A204.1 (cell line): ENCODE data around the gene PCNP.
"Not testable (repeated sequence)": the region's sequence is repeated elsewhere in the genome, so short reads cannot be mapped to it uniquely, and the experiment has no call there.

Experiments
- FAIRE-seq: peaks from 2 replicates; lab custom pipeline; 2012; peaks lifted over from hg19 to GRCh38; lab: Jason Lieb, UNC

The PCNP gene

DNA sequence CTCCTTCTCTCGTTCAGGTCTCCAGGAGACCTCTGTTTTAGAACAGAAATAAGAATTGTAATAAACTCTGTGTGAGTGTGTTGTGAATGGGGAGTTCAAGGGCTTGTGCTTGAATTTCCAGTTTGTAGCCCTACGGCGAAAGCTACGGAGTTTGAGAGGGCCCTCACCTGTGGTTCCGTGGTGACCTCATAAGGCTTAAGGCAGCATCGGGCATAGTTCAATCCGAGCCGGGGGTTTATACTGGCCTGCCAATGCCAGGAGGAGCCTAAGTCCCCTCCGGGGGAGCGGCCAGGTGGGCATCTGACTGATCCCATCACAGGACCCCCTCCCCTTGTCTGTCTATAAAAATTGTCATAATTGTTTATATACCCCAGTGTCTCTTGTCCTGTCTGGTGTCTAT, 59.2 kb downstream of the PCNP start:
- no peak for FAIRE-seq

DNA sequence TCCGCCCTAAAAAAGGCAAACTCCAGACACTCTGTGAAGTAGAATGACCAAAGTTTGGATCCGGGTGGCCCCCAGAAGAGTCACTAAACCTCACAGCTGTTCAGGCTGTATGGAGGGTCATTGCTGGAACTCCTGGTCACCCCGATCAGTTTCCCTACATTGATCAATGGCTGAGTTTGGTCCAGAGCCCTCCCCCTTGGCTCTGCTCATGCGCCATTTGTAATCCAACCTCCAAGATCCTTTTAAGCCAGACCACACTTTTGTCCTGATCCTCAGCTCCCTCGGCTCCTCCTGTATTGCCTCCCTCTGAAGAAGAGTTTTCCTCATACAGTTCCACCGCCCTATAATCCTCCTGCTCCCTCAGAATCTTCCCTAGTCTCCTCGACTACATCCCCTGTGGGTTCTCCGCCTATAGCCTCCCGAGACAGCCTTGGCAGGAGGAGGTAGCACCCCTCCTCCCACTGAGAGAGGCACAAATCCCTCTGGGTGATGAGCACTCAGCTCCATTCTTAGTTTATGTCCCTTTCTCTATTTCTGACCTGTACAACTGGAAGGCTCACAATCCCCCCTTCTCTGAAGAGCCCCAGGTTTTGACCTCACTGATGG, 60.7 kb downstream of the PCNP start:
- no peak for FAIRE-seq

DNA sequence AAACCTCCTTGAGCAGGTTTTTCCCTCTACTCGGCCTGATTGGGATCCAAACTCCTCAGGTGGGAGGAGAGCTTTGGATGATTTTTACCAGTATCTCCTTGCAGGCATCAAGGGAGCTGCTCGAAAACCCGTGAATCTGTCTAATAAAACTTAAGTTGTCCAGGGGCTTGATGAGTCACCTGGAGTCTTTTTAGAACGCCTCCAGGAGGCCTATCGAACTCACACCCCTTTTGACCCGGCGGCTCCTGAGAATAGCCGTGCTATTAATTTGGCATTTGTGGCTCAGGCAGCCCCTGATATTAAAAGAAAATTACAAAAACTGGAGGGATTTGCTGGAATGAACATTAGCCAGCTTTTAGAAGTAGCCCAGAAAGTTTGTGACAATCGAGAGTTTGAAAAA, 61.4 kb downstream of the PCNP start:
- no peak for FAIRE-seq

DNA sequence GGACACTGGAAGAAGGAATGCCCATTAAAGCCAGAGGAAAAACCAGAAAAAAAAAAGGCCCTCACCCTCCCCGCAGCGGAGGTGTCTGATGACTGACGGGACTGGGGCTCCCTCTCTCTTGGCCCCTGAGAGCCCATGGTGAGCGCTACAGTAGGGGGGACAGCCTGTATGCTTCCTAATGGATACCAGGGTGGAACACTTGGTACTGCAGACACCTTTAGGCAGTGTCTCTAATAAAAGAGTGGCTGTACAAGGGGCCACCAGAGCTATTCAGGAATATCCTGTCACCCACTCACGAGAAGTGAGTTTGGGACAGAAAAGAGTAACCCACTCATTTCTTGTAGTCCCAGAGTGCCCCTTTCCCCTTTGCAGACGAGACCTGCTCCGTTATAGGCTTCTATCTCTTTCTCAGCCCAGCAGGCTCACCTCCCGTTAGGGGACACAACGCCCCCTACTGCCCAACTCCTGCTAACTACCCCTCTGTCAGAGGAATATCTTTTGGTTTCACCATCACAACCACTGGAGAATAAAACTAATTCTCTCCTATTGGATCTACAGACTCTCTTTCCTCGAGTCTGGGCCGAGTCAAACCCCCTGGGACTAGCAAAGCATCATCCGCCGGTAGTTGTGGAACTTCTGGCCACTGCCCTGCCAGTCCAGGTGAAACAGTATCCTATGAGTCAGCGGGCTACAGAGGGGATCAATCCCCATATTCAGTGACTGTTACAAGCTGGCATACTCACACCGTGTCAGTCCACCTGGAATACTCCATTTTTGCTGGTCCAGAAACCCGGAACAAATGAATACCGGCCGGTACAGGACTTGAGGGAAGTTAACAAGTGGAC, 62.2 kb downstream of the PCNP start:
- no peak for FAIRE-seq

DNA sequence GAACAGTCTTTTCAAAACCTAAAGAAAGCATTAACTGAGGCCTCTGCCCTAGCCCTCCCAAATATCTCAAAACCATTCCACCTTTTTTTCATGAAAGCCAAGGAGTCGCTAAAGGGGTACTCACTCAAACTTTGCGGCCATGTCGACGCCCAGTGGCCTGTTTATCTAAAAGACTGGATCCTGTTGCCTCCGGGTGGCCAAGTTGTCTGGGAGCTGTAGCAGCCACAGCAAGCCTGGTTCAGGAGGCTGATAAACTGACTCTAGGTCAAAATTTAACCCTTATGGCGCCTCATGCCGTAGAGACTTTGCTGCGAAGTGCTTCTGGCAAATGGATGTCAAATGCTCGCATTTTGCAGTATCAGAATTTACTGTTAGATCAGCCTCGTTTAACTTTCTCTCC, 63.5 kb downstream of the PCNP start:
- no peak for FAIRE-seq

DNA sequence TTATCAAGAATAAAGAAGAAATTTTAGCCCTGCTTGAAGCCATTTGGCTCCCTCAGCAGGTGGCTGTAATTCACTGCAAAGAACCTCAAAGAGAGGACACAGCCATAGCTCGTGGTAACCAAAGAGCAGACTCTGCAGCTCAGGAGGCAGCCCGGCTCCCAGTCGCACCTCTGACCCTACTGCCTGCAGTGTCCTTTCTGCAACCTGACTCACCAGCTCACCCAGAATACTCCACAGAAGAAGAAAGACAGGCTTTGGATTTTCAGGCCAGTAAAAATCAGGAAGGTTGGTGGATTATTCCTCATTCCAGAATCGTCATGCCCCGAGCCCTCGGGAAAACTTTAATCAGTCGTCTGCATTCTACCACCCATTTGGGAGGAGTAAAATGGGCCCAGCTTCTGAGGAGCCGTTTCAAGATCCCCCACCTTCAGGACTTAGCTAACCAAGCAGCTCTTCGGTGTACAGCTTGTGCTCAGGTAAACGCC, 64.3 kb downstream of the PCNP start:
- FAIRE-seq, result no peak

DNA sequence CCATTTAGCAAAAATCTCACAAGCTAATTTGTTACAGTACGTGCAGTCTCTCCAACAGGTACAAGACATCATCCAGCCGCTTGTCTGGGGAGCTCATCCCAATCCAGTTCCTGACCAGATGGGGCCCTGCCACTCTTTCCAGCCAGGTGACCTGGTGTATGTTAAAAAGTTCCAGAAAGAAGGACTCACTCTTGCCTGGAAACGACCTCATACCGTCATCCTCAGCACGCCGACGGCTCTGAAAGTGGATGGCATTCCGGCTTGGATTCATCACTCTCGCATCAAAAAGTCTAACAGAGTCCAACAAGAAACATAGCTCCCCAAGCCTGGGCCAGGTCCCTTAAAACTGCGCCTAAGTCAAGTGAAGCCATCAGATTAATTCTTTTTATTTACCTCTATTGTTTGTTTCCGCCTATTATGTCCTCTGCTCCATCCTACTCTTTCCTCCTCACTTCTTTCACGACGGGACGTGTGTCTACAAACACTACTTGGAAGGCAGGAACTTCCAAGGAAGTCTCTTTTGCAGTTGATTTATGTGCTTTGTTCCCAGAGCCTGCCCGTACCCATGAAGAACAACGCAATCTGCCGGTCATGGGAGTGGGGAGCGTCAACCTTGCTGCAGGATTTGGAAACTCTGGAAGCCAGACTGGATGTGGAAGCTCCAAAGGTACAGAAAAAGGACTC, 65.4 kb downstream of the PCNP start:
- FAIRE-seq, result no peak

DNA sequence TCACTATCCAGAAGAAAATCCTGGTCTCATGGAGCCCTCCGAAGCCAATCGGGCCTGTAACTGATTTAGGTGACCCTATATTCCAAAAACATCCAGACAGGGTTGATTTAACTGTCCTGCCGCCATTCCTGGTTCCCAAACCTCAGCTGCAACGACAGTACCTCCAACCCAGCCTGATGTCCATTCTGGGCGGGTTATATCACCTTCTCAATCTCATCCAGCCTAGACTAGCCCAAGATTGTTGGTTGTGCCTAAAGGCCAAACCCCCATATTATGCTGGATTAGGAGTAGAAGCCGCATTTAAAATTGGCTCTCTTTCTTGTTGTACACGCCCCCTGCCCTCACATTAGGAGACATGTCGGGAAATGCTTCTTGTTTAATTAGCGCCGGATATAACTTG, 66.3 kb downstream of the PCNP start:
- no peak for FAIRE-seq

DNA sequence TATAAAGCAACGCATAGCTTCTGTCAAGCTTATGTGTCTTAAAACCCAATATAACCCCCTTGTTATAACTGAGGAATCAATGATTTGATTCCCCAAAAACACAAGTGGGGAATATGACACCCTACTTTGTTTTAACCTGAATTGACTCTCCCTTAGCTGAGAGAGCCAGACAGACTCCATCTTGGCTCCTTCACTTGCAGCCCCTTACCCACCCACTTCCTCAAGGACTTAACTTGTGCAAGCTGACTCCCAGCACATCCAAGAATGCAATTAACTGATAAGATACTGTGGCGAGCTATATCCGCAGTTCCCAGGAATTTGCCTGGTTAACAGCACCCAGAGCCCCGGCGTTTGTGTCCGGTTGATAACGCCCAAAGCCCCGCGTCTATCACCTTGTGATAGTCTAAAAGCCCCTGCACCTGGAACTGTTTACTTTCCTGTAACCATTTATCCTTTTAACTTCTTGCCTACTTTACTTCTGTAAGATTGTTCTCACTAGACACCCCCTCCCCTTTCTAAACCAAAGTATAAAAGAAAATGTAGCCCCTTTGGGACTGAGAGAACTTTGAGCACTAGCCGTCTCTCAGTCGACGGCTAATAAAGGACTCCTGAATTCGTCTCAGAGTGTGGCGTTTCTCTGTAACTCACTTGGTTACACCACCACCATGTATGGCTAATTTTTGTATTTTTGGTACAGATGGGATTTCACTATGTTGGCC, 67.6 kb downstream of the PCNP start:
- not testable (repeated sequence) for FAIRE-seq

DNA sequence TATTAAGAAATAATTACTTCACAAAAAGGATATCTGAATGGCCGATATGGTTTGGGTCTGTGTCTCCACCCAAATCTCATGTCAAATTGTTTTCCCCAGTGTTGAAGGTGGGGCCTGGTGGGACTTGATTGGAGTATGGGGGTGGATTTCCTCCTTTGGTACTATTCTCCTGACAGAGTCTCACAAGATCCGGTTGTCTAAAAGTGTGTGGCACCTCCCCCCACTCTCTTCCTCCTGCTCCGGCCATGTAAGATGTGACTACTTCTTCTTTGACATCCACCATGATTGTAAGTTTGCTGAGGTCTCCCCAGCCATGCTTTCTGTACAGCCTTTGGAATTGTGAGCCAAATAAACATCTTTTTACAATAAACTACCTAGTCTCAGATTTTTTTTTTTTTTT, 68.5 kb downstream of the PCNP start:
- FAIRE-seq, result no peak

DNA sequence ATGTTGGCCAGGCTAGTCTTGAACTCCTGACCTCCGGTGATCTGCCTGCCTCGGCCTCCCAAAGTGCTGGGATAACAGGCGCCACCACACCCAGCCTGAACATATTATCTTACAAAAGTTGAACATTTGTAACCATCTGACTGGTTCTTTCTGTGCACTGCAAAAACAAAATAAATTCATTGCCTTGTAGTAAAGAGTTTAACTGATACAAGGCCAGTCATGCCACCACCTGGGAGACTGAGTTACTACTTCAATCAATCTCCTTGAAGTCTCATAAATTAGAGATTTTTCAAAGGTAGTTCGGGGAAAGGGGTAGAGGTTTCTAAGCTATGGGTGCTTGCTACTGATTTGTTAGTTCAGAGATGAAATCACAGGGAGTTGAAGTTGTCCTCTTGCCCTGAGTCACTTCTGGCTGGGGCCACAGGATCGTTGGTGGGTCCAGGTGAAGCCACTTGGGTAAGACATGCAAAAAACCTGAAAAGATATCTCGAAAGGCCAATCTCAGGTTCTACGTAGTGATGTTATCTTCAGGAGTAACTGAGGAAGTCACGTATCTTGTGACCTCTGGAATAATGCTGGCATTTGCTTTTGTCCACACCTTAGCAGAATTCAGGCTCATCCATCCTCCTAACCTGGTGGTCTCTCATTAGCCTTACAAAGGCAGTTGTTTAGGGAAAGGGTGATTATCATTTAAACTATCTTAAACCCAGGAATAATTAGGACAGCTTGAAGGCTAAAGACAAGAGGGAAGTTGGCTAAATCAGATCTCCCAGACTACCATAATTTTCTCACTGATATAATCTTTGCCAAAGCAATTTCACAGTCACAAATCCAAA, 69.2 kb downstream of the PCNP start:
- no peak for FAIRE-seq
